Lower lobe of right lung (tissue), 2 donors: ENCODE measurements around the gene RDX. TPM values are rescaled to one million over a fixed set of nuclear protein-coding genes. Genes with fewer than 3 reads are reported as not detected.
"Not testable (repeated sequence)": the region's sequence is repeated elsewhere in the genome, so short reads cannot be mapped to it uniquely, and the experiment has no call there.

ENCODE experiments used
- ATAC-seq, 2 donors: fragments of 200-7000 bp; cut with Tn5 transposase; one replicate each; pipeline ENCODE4 v1.9.1; 2020 to 2022; ENCODE audit warnings: mild to moderate bottlenecking in 2 of 2, moderate library complexity in 2 of 2
- DNase-seq: peaks from one replicate; pipeline ENCODE4 v3.0.0-alpha.2; 2020
- H3K27ac ChIP-seq: fragments of 200-600 bp; one replicate; pipeline ENCODE4 v1.8.0; 2022
- H3K27me3 ChIP-seq: fragments of 200-600 bp; one replicate; pipeline ENCODE4 v1.8.0; 2022; ENCODE audit warnings: low read depth
- H3K36me3 ChIP-seq: fragments of 200-600 bp; one replicate; pipeline ENCODE4 v1.8.0; 2022; ENCODE audit warnings: mild to moderate bottlenecking
- H3K4me1 ChIP-seq: fragments of 200-600 bp; one replicate; pipeline ENCODE4 v1.8.0; 2022
- H3K4me3 ChIP-seq: fragments of 200-600 bp; one replicate; pipeline ENCODE4 v1.8.0; 2022; ENCODE audit warnings: mild to moderate bottlenecking
- H3K9me3 ChIP-seq: fragments of 200-600 bp; one replicate; pipeline ENCODE4 v1.8.0; 2022
- intact Hi-C: fragments of 100-400 bp; cut with DNase I; formaldehyde crosslinking; loops from one replicate; pipeline ENCODE4 v1.11.0; 2022
- total RNA-seq: library from RNA; stranded (reverse); fragmentation: NEBNext Ultra II Directional; extraction: Animal tissue kit (Norgen Biotek cat#: 25700); gene quantifications from one replicate; pipeline ENCODE4 v1.2.1, GENCODE V29; 2021
- TF ChIP-seq, protein P1 (sequence below): fragments of 200-600 bp; IDR thresholded peaks from one replicate; pipeline ENCODE4 v1.8.0; 2022; ENCODE audit warnings: antibody characterized with exemption, mild to moderate bottlenecking
- donor health status: DM: no; HTN: yes; CAD: no; lungs with severe emphysema.

Gene RDX
- total RNA-seq, 1 donor from 2014 or later, result 152 TPM

DNA sequence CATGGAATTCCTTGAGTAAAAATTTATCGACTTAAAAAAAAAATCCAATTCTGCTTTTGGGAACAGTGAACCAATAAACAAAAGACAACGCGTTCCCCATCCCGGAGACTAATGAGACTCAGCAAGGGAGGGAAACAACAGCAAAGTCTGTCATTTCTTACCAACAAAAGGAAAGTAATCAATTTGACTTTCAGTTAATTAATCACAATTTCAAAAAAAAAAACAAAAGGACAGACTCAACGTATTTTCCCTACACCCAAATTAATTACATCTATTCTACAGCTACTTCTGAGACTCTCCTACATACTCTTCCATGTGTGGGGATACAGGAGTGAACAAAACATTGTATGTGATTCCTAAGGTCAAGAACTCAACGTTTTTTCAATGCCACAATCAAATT is 1.9 kb downstream of the RDX start:
- Histone ChIP-seq H3K4me1 (peaks cover 53% of the 10 kb centered on the region), H3K27me3 (no peaks in the 10 kb centered on the region), H3K27ac (peak overlapping the region; percentile 95), H3K4me3 (peak overlapping the region; percentile 95), H3K36me3 (no peaks in the 10 kb centered on the region), H3K9me3 (no peaks in the 10 kb centered on the region)
- DNase-seq (no peak), ATAC-seq (no peak)
- TF ChIP-seq, protein P1, sequence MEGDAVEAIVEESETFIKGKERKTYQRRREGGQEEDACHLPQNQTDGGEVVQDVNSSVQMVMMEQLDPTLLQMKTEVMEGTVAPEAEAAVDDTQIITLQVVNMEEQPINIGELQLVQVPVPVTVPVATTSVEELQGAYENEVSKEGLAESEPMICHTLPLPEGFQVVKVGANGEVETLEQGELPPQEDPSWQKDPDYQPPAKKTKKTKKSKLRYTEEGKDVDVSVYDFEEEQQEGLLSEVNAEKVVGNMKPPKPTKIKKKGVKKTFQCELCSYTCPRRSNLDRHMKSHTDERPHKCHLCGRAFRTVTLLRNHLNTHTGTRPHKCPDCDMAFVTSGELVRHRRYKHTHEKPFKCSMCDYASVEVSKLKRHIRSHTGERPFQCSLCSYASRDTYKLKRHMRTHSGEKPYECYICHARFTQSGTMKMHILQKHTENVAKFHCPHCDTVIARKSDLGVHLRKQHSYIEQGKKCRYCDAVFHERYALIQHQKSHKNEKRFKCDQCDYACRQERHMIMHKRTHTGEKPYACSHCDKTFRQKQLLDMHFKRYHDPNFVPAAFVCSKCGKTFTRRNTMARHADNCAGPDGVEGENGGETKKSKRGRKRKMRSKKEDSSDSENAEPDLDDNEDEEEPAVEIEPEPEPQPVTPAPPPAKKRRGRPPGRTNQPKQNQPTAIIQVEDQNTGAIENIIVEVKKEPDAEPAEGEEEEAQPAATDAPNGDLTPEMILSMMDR, result no peak
- intact Hi-C loops, result no loop called here

DNA sequence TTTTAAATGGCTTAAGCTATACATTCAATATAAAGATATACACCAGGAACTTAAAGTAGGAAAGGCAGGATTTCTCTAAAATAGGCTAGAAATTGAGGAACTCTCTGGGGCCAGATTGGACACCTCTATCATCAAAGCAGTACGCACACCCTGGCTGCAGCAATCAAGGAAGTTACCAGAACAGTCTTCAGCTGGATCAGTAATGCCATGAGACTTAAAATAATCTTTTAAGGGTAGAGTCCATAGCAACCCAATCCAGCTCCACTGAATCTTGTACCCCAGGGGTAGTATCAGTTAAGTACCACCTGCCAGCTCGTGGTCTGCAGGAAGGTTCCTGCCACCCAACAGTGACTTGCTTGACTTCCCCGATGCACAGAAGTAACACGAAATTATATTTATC is 3.0 kb downstream of the RDX start:
- TF ChIP-seq, protein P1, result no peak
- H3K9me3 ChIP-seq, result no peaks in the 10 kb centered on the region
- peaks cover 54% of the 10 kb centered on the region for H3K4me1 ChIP-seq
- no peak for DNase-seq
- no peaks in the 10 kb centered on the region for H3K27me3 ChIP-seq
- ATAC-seq, result no peak
- H3K27ac ChIP-seq, result no peak overlapping the region
- H3K4me3 ChIP-seq, result peak overlapping the region; percentile 95
- no peaks in the 10 kb centered on the region for H3K36me3 ChIP-seq
- intact Hi-C loops, result no loop called here

DNA sequence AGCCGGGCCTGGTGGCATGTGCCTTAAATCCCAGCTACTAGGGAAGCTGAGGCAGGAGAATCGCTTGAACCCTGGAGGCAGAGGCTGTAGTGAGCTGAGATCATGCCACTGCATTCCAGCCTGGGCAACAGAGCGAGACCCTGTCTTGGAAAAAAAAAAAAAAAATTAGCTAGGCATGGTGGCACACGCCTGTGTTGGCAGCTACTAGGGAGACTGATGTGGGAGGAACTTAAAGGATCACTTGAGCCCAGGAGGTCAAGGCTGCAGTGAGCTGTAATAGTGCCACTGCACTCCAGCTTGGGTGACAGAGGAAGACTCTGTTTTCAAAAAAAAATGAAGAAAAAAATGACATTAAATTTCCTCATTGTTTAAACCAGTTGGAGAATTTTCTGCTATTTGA is 4.3 kb downstream of the RDX start:
- H3K4me1 ChIP-seq, result peaks cover 56% of the 10 kb centered on the region
- H3K27me3 ChIP-seq, DNase-seq, ATAC-seq, H3K36me3 ChIP-seq, H3K9me3 ChIP-seq, intact Hi-C loops, H3K4me3 ChIP-seq, H3K27ac ChIP-seq: not testable (repeated sequence)

DNA sequence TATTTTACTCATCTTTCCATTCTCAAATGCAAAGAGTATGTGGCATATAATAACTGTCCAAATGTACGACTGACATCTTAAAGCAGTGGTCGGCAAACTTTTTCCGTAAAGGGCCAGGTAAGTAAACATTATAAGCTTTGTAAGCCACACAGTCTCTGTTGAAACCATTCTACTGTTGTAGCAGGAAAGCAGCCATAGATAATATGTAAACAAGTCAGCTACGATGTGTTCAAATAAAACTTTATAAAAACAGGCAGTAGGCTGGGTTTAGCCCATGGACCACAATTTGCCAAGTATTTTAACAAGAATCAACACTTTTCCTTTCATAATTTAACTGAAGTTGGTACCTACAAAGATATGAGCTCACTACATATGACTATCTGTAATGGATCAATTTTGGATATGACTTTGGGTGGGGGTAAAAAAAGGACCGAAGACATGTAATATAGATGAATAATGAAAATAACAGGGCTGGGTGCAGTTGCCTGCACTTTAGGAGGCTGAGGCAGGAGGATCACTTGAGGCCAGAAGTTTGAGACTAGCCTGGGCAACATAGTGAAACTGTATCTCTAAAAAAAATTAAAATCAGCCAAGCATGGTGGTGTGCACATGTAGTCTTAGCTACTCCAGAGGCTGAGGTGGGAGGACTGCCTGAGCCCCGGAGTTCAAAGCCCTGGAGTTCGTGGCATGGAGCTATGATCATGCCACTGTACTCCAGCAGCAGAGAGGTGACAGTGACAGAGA is 5.7 kb downstream of the RDX start:
- H3K9me3 ChIP-seq, result no peaks in the 10 kb centered on the region
- intact Hi-C loops, result no loop called here
- H3K27ac ChIP-seq, result no peak overlapping the region
- no peaks in the 10 kb centered on the region for H3K36me3 ChIP-seq
- TF ChIP-seq, protein P1, result no peak
- H3K4me1 ChIP-seq, result peaks cover 55% of the 10 kb centered on the region
- no peak for ATAC-seq
- H3K4me3 ChIP-seq, result no peak overlapping the region
- no peaks in the 10 kb centered on the region for H3K27me3 ChIP-seq
- DNase-seq, result no peak

DNA sequence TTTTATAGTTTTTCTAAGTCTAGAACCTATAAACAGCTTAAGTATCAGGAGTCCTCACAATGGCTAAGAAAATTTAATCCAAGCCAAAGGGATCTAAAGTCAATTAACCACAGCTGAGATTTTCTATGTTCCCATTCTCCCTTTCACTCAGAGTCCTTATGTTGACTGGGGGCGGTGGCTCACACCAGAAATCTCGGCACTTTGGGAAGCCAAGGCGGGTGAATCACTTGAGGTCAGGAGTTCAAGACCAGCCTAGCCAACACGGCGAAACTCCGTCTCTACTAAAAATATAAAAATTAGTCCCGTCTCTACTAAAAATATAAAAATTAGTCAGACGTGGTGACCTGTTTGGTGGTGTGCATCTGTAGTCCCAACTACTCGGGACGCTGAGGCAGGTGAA is 6.9 kb downstream of the RDX start:
- no peak for DNase-seq
- Histone ChIP-seq H3K27ac (no peak overlapping the region), H3K4me1 (peaks cover 48% of the 10 kb centered on the region), H3K9me3 (no peaks in the 10 kb centered on the region), H3K27me3 (no peaks in the 10 kb centered on the region), H3K36me3 (no peaks in the 10 kb centered on the region), H3K4me3 (no peak overlapping the region)
- intact Hi-C loops, result no loop called here
- ATAC-seq, result no peak
- TF ChIP-seq, protein P1, result no peak

DNA sequence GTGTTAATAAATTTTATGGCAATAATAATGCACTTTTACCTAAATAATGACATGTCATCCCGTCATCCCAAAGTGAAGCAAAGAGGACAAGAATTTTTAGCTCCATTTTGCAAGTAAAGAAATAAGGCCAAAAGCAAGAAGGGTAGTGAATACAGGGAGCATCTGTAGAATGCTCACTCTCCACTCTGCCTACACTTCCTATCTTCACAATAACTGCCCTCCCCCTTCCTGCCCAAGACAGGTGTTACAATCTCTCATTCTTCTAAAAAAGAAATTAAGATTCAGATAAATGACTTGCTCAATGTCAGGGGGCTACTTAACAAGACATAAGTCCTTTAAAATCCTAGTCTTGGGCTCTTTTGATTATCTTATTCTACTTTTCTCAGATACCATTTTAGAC is 8.9 kb downstream of the RDX start:
- H3K27me3 ChIP-seq, result no peaks in the 10 kb centered on the region
- intact Hi-C loops, result no loop called here
- ATAC-seq, result no peak

More for the DNA sequence above, 8.9 kb downstream of the RDX start:
- TF ChIP-seq, protein P1, result no peak
- Histone ChIP-seq H3K27ac (no peak overlapping the region), H3K9me3 (no peaks in the 10 kb centered on the region), H3K36me3 (no peaks in the 10 kb centered on the region), H3K4me3 (no peak overlapping the region), H3K4me1 (peaks cover 29% of the 10 kb centered on the region)
- no peak for DNase-seq
